Tibial nerve (tissue), 4 donors: ENCODE data around the gene SERPINA1.

Experiments
- EP300 ChIP-seq, 2 donors: sonication (generic); formaldehyde crosslinking; IDR thresholded peaks; one replicate each; pipeline ENCODE4 v1.6.1; 2017; ENCODE audit warnings: antibody characterized with exemption in 2 of 2, mild to moderate bottlenecking in 1 of 2
- POLR2A ChIP-seq, 2 donors: fragments of 450-650 bp; IDR thresholded peaks; one replicate each; pipeline ENCODE4 v1.6.1; 2017; ENCODE audit warnings: antibody characterized with exemption in 2 of 2, mild to moderate bottlenecking in 2 of 2, moderate library complexity in 2 of 2
- TF ChIP-seq, protein P1 (sequence below), 5 experiments: fragments of 200-600 bp in 3 of 5; fragments of 450-650 bp in 2 of 5; sonication (generic) in 3 of 5; IDR thresholded peaks; one replicate each; pipeline ENCODE4 v1.5.1; 2016 to 2019; ENCODE audit warnings: antibody characterized with exemption in 5 of 5, mild to moderate bottlenecking in 3 of 5, moderate library complexity in 2 of 5

DNA sequence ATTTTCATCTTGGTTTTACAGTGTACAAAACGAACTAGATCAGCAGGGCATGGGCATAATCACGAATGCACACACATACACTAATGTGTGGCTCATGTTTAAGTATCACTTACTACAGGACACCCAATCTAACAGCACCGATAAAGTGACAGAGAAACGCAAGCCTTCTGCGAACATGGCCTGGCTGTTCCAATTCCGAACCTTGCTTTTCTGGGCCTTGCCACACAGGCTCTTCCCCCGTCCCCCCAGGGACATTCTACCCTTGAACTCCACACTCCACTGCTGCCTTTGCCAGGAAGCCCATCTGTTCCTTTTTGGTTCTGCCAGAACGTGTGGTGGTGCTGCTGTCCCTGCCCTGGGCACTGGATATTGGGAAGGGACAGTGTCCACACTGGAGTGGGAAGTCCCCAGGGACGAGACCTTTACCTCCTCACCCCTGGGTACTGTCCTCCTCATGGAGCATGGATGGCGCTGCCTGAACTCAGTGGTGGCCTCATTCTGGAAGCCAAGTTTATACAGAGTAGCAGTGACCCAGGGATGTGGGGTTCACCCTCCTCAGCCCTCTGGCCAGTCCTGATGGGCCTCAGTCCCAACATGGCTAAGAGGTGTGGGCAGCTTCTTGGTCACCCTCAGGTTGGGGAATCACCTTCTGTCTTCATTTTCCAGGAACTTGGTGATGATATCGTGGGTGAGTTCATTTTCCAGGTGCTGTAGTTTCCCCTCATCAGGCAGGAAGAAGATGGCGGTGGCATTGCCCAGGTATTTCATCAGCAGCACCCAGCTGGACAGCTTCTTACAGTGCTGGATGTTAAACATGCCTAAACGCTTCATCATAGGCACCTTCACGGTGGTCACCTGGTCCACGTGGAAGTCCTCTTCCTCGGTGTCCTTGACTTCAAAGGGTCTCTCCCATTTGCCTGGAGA lies 7.9 kb downstream of the SERPINA1 start:
- TF ChIP-seq, protein P1, sequence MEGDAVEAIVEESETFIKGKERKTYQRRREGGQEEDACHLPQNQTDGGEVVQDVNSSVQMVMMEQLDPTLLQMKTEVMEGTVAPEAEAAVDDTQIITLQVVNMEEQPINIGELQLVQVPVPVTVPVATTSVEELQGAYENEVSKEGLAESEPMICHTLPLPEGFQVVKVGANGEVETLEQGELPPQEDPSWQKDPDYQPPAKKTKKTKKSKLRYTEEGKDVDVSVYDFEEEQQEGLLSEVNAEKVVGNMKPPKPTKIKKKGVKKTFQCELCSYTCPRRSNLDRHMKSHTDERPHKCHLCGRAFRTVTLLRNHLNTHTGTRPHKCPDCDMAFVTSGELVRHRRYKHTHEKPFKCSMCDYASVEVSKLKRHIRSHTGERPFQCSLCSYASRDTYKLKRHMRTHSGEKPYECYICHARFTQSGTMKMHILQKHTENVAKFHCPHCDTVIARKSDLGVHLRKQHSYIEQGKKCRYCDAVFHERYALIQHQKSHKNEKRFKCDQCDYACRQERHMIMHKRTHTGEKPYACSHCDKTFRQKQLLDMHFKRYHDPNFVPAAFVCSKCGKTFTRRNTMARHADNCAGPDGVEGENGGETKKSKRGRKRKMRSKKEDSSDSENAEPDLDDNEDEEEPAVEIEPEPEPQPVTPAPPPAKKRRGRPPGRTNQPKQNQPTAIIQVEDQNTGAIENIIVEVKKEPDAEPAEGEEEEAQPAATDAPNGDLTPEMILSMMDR (IDR thresholded peaks at IDR 0.05) = no peak
- TF ChIP-seq POLR2A (IDR thresholded peaks at IDR 0.05) (no peak), EP300 (IDR thresholded peaks at IDR 0.05) (no peak)
